ENCODE measurements around the gene HMSD.

HMSD gene

DNA sequence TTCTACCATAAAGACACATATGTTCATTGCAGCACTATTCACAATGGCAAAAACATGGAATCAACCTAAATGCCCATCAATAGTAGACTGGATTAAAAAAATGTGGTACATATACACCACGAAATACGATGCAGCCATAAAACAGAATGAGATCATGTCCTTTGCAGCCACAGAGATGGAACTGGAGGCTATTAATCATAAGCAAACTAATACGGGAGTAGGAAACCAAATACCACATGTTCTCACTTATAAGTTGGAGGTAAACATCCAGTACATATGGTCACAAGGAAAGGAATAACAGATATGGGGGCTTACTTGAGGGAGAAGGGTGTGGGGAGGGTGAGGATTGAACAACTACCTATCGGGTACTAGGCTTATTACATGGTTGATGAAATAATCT is 7.7 kb downstream of the HMSD start:
- DNase-seq (ENCODE audit: low read depth), result no peak

- no peak for DNase-seq (ENCODE audit: low read depth)
Measured at GRCh38 chr18:63960891-63961290, 11.8 kb downstream of the HMSD start.

- DNase-seq (ENCODE audit: low read depth), result no peak
Measured at GRCh38 chr18:63961435-63961980, 12.4 kb downstream of the HMSD start.

DNA sequence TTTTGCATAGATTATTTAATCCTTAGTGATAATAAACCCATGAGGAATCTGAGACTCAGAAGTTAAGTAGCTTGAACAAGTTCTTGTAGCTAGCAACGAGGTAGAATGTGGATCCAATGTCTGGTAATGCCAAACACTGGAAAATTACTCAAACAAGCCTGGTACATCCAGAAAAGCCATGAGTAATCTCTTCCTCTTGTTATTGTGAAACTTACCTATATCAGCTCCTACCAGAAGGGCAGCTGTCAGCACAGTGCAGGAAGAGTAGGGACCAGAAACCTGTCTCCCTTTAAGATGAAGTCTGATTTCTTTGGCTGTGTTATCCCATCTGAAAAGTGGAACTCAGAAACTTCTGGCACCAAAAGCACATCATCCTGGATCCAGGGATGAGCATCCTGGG is 13.0 kb downstream of the HMSD start:
- DNase-seq (ENCODE audit: low read depth), result no peak

DNA sequence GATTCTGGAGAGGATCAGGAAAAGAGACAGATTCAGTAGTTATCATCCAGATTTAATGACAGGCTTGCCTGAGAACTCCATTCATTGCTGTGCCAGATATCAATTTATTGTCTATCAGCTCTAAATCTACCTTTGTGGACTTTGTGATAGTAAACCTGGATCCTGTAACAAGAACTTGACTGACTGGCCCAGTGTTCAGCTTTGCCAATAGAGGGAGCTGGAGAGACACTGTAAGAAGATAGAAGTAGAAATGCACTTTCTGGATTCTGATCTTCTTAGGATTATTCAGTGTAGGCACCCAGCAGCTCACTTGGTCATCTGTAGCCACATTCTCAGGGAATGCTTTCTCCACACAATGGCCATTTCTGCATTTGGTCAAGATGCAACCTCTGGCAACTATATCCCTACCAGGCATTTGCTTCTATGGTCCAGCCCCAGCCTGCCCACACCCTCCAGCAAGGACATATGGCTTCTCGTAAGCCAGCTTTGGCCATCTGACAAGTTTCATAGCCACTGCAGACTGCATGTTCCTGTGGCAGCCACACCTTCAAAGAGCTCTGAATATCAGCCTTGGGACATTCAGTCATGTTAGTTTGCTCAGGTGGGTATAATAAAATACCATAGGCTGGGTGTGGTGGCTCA is 14.6 kb downstream of the HMSD start:
- no peak for DNase-seq (ENCODE audit: low read depth)

GRCh38 chr18:63964908-63965307 is 15.8 kb downstream of the HMSD start:
- DNase-seq (ENCODE audit: low read depth), result no peak

- DNase-seq (ENCODE audit: low read depth), result no peak
Measured at GRCh38 chr18:63965716-63966330, 16.7 kb downstream of the HMSD start.

DNA sequence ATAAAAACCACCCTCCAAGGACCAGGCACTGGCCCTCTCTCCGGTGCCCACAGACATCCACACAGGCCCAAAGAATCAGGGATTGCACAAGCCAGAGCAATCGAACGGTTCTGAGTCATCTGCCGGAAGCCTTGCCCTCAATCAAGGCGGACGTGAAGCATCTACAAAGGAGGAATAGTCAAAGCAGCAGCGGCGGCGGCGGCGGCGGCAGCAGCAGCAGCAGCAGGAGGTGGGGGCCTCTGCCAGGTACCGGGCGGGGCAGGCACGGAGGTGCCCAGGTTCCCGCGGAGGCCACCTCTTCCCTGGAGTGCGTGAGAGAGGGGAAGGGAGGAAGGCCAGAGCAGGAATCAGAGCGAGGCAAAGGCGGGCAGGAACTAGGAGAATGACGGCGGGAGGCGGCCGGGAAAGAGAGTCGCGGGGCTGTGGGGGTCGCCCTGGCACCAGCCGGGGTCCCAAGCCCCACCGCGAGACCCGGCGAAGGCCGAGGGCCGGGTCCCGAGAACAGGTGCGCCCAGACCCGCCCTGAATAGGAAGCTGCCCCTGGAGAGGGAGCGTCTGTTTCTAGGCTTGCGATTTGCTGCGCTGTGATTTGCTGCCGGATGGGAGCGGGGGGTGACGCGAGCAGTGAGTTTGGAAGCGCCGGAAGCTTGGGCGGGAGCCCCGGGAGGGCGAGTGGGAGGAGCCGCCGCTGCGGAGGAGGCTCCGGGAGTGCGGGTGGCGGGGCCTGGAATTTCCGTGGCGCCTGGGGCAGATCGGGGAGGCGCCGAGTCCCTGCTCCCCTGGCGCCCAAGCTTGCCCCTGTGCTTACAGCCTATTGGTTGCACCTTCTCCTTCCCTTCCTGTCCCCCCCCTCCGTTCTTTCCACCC is 21.1 kb downstream of the HMSD start, which contains the start of gene SERPINB8:
SERPINB8 (plus strand) TSS at position 140 of the 867 bp plus-strand sequence. CDS start 8,228 bp downstream, outside the sequence.
- DNase-seq (ENCODE audit: low read depth), result peak; percentile 57

DNA sequence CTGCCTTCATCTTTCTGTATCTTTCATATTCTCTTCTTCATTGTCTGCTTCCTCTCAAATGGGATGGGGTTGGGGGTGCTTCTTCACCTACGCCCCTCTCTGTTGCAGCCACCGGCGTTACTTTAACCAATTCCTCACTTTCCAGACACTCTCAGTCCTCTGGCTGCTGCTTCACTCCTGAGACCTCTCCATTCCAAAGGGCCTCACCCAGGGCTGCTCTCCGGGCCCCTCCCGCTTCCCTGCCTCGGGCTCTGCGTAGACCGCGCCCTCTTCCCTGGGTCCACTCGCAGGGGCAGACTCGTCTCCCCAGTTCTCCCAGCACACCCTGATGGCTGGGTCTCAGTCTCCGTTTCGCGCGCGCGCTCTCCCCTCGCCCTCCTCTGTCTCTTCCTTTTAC is 21.7 kb downstream of the HMSD start:
- DNase-seq (ENCODE audit: low read depth), result no peak

- DNase-seq (ENCODE audit: low read depth), result no peak
Measured at GRCh38 chr18:63971320-63972001, 22.4 kb downstream of the HMSD start.

GRCh38 chr18:63972002-63972376 is 22.9 kb downstream of the HMSD start:
- no peak for DNase-seq (ENCODE audit: low read depth)

- DNase-seq (ENCODE audit: low read depth), result no peak
Measured at GRCh38 chr18:63974991-63975390, 25.9 kb downstream of the HMSD start.

- DNase-seq (ENCODE audit: low read depth), result no peak
Measured at GRCh38 chr18:63975628-63976027, 26.5 kb downstream of the HMSD start.

DNA sequence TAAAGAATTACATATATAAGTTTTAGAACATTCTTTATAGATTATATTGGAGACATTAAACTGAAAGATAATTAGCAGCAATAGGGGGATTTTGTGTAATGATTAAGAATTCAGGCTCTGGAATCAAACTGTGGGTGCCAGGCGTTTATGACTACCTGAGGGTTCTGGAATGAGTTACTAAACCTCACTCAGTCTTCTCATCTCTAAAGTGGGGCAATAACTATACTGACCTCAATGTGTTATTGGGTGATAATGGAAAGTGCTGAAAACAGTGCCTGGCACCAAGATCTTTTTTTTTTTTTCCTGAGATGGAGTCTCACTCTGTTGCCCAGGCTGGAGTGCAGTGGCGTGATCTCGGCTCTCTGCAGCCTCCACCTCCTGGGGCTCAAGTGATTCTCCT is 27.9 kb downstream of the HMSD start:
- no peak for DNase-seq (ENCODE audit: low read depth)

DNA sequence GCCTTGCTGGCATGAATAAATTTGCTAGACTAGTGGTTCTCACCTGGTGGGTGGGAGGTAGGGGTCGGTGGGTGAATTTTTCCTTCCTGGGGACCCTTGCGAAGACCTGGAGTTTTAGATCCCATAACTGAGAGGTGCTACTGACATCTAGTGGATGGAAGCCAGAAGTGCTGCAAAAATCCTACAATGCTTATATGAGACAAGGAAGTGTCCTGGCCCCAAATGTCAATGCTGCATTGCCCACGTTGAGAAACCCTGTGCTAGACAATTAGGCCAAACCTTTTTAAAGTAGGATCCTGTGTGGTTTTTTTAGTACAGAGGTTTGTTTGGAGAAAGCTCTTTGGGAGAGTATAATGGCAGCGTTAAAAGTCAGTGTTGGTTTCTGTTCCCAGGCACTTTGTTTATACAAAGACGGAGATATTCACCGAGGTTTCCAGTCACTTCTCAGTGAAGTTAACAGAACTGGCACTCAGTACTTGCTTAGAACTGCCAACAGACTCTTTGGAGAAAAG is 30.4 kb downstream of the HMSD start:
- no peak for DNase-seq (ENCODE audit: low read depth)

GRCh38 chr18:63980027-63980426 is 30.9 kb downstream of the HMSD start:
- no peak for DNase-seq (ENCODE audit: low read depth)

GRCh38 chr18:63980896-63981460 is 31.9 kb downstream of the HMSD start:
- DNase-seq (ENCODE audit: low read depth), result no peak

GRCh38 chr18:63981719-63982118 is 32.6 kb downstream of the HMSD start:
- no peak for DNase-seq (ENCODE audit: low read depth)

GRCh38 chr18:63982361-63982760 is 33.3 kb downstream of the HMSD start:
- no peak for DNase-seq (ENCODE audit: low read depth)

DNA sequence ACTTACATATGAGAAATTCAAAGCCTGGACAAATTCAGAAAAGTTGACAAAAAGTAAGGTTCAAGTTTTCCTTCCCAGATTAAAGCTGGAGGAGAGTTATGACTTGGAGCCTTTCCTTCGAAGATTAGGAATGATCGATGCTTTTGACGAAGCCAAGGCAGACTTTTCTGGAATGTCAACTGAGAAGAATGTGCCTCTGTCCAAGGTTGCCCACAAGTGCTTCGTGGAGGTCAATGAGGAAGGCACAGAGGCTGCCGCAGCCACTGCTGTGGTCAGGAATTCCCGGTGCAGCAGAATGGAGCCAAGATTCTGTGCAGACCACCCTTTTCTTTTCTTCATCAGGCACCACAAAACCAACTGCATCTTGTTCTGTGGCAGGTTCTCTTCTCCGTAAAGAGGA is 37.8 kb downstream of the HMSD start:
- DNase-seq (ENCODE audit: low read depth), result no peak

GRCh38 chr18:63987743-63988142 is 38.6 kb downstream of the HMSD start:
- DNase-seq (ENCODE audit: low read depth), result no peak

GRCh38 chr18:63992751-63993150 is 43.6 kb downstream of the HMSD start:
- no peak for DNase-seq (ENCODE audit: low read depth)
